ENCODE results near the gene MANSC1.

MANSC1 gene

GRCh38 chr12:12338527-12339168 lies 11.4 kb downstream of the MANSC1 start:
- no peaks in the 10 kb centered on the region for H4K20me1 ChIP-seq (ENCODE audit: insufficient read depth, low read length)
- H2AFZ ChIP-seq (ENCODE audit: low read depth, low read length): no peak overlapping the region
- H3K27me3 ChIP-seq (ENCODE audit: low read depth, low read length): peaks cover 7% of the 10 kb centered on the region; the same call in 1 of the 2 replicates
- H3K9ac ChIP-seq (ENCODE audit: low read length): no peak overlapping the region
- H3K4me1 ChIP-seq (ENCODE audit: low read length): peaks cover 9% of the 10 kb centered on the region
- TF ChIP-seq EZH2phosphoT487 (IDR thresholded peaks at IDR 0.05; ENCODE audit: low read depth) (no peak), CTCF (IDR thresholded peaks at IDR 0.05; ENCODE audit: low read depth, low read length) (no peak)
- no peaks in the 10 kb centered on the region for H3K79me2 ChIP-seq (ENCODE audit: low read length)
- no peak overlapping the region for H3K27ac ChIP-seq (ENCODE audit: low read length)
- no peaks in the 10 kb centered on the region for H3K36me3 ChIP-seq (replicated peaks; ENCODE audit: low read depth, low read length)
- no peak overlapping the region for H3K4me2 ChIP-seq (ENCODE audit: low read length)
- no peak overlapping the region for H3K4me3 ChIP-seq (ENCODE audit: low read length)
- H3K9me3 ChIP-seq (ENCODE audit: insufficient read depth, low read length): no peaks in the 10 kb centered on the region

GRCh38 chr12:12336511-12336910 lies 13.5 kb downstream of the MANSC1 start:
- no peak overlapping the region for H2AFZ ChIP-seq (ENCODE audit: low read depth, low read length)
- peaks cover 9% of the 10 kb centered on the region for H3K4me1 ChIP-seq (ENCODE audit: low read length)
- H4K20me1 ChIP-seq (ENCODE audit: insufficient read depth, low read length): no peaks in the 10 kb centered on the region
- H3K9me3 ChIP-seq (ENCODE audit: insufficient read depth, low read length): no peaks in the 10 kb centered on the region
- H3K27ac ChIP-seq (ENCODE audit: low read length): no peak overlapping the region
- no peak overlapping the region for H3K4me3 ChIP-seq (ENCODE audit: low read length)
- peaks cover 12% of the 10 kb centered on the region for H3K27me3 ChIP-seq (ENCODE audit: low read depth, low read length)
- no peaks in the 10 kb centered on the region for H3K36me3 ChIP-seq (replicated peaks; ENCODE audit: low read depth, low read length)
- no peak overlapping the region for H3K9ac ChIP-seq (ENCODE audit: low read length)
- TF ChIP-seq EZH2phosphoT487 (IDR thresholded peaks at IDR 0.05; ENCODE audit: low read depth): no peak
- no peak for TF ChIP-seq CTCF (IDR thresholded peaks at IDR 0.05; ENCODE audit: low read depth, low read length)
- H3K79me2 ChIP-seq (ENCODE audit: low read length): no peaks in the 10 kb centered on the region
- H3K4me2 ChIP-seq (ENCODE audit: low read length): no peak overlapping the region

GRCh38 chr12:12336049-12336411 lies 14.0 kb downstream of the MANSC1 start:
- TF ChIP-seq EZH2phosphoT487 (IDR thresholded peaks at IDR 0.05; ENCODE audit: low read depth) (no peak), CTCF (IDR thresholded peaks at IDR 0.05; ENCODE audit: low read depth, low read length) (no peak)
- no peaks in the 10 kb centered on the region for H3K79me2 ChIP-seq (ENCODE audit: low read length)

GRCh38 chr12:12334367-12335040 lies 15.5 kb downstream of the MANSC1 start:
- no peak overlapping the region for H3K9ac ChIP-seq (ENCODE audit: low read length)
- no peaks in the 10 kb centered on the region for H3K9me3 ChIP-seq (ENCODE audit: insufficient read depth, low read length)
- H3K36me3 ChIP-seq (replicated peaks; ENCODE audit: low read depth, low read length): no peaks in the 10 kb centered on the region
- TF ChIP-seq CTCF (IDR thresholded peaks at IDR 0.05; ENCODE audit: low read depth, low read length): peak; percentile 89
- no peak for TF ChIP-seq EZH2phosphoT487 (IDR thresholded peaks at IDR 0.05; ENCODE audit: low read depth)
- H3K4me2 ChIP-seq (ENCODE audit: low read length): peak overlapping the region; percentile 63
- no peaks in the 10 kb centered on the region for H3K79me2 ChIP-seq (ENCODE audit: low read length)
- peaks cover 9% of the 10 kb centered on the region for H3K4me1 ChIP-seq (ENCODE audit: low read length)
- H3K27me3 ChIP-seq (ENCODE audit: low read depth, low read length): peaks cover 20% of the 10 kb centered on the region
- no peaks in the 10 kb centered on the region for H4K20me1 ChIP-seq (ENCODE audit: insufficient read depth, low read length)
- H3K4me3 ChIP-seq (ENCODE audit: low read length): no peak overlapping the region
- H3K27ac ChIP-seq (ENCODE audit: low read length): no peak overlapping the region
- H2AFZ ChIP-seq (ENCODE audit: low read depth, low read length): peak overlapping the region; percentile 81; the same call in 1 of the 2 replicates

More at GRCh38 chr12:12336049-12336411, 14.0 kb downstream of the MANSC1 start:
- Histone ChIP-seq H3K4me1 (ENCODE audit: low read length) (peaks cover 9% of the 10 kb centered on the region), H3K4me3 (ENCODE audit: low read length) (no peak overlapping the region), H3K27ac (ENCODE audit: low read length) (no peak overlapping the region), H3K27me3 (ENCODE audit: low read depth, low read length) (peaks cover 14% of the 10 kb centered on the region), H3K9ac (ENCODE audit: low read length) (no peak overlapping the region), H3K4me2 (ENCODE audit: low read length) (0 out of 2 replicates have a peak overlapping the region, but pooled peaks have one; percentile 3), H3K36me3 (replicated peaks; ENCODE audit: low read depth, low read length) (no peaks in the 10 kb centered on the region), H4K20me1 (ENCODE audit: insufficient read depth, low read length) (no peaks in the 10 kb centered on the region), H2AFZ (ENCODE audit: low read depth, low read length) (no peak overlapping the region), H3K9me3 (ENCODE audit: insufficient read depth, low read length) (no peaks in the 10 kb centered on the region)

All from OCI-LY3 (cell line).